BJ (cell line): Measurements from ENCODE around the gene SLC22A16. TPM values are rescaled to one million over a fixed set of nuclear protein-coding genes. Genes with fewer than 3 reads are reported as not detected.

Experiments used
- CTCF ChIA-PET: fragments of 350-600 bp; formaldehyde crosslinking; extraction: SDS; loops from one replicate; lab custom pipeline; 2021; ENCODE audit warnings: antibody characterized with exemption, inconsistent platforms; lab: Yijun Ruan, JAX
- POLR2A ChIA-PET: fragments of 300-600 bp; sonication (Branson Sonifier 250); formaldehyde crosslinking; extraction: SDS; loops from one replicate; lab custom pipeline; 2021; ENCODE audit warnings: antibody characterized with exemption; lab: Charles Lee
- DNase-seq: peaks from one replicate; pipeline ENCODE4 v3.0.0-alpha.2; 2011; ENCODE audit warnings: low read depth
- H3K27me3 ChIP-seq: 2 replicates; pipeline ENCODE4 v1.6.0; 2011; ENCODE audit warnings: low read length; ENCODE audit not compliant: control insufficient read depth, insufficient read depth
- H3K36me3 ChIP-seq: 2 replicates; pipeline ENCODE4 v1.5.1; 2011; ENCODE audit warnings: low read length; ENCODE audit not compliant: control insufficient read depth, insufficient read depth
- H3K4me3 ChIP-seq: 2 replicates; pipeline ENCODE4 v1.5.1; 2011; ENCODE audit warnings: low read depth, mild to moderate bottlenecking, control low read depth, low read length
- CTCF ChIP-seq: IDR thresholded peaks from 2 replicates; pipeline ENCODE4 v1.5.1; 2011; ENCODE audit warnings: low read depth, mild to moderate bottlenecking, control low read depth, inconsistent platforms, low read length, moderate library complexity; ENCODE audit not compliant: insufficient read depth
- polyA plus RNA-seq: library from polyadenylated mRNA; depleted of rRNA; stranded (reverse); fragments of >200 nt; gene quantifications from 2 replicates; pipeline ENCODE4 v1.2.3, GENCODE V29; 2011

Gene SLC22A16
- polyA plus RNA-seq, 1 experiment = not detected

GRCh38 chr6:110448846-110449540, 27.4 kb downstream of the SLC22A16 start:
- no peaks in the 10 kb centered on the region for H3K36me3 ChIP-seq
- ChIA-PET POLR2A (no interaction called here), CTCF (no interaction called here)
- no peak overlapping the region for H3K4me3 ChIP-seq
- H3K27me3 ChIP-seq = peaks cover 7% of the 10 kb centered on the region
- DNase-seq = no peak
- no peak for TF ChIP-seq CTCF

GRCh38 chr6:110447761-110448160, 28.7 kb downstream of the SLC22A16 start:
- Histone ChIP-seq H3K27me3 (peaks cover 7% of the 10 kb centered on the region), H3K4me3 (no peak overlapping the region), H3K36me3 (no peaks in the 10 kb centered on the region)
- ChIA-PET POLR2A (no interaction called here), CTCF (no interaction called here)
- no peak for TF ChIP-seq CTCF
- no peak for DNase-seq

DNA sequence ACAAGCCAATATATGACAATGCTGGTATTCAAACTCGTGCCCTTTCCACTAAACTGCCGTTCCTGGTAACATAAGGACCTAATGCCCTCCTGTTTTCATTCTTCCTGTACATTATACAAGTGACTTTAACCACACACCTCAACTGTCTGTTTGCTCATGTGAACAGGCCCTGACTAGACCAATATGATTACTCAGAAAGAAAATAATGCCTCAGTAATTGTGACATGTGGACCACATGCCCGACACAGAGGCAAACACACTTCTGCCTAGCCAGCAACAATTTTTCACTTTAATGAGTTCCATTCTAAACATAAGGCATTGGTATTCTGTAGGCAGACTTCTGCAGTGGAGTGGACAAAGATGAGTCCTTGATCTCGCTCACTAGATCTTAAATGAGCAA, 30.0 kb downstream of the SLC22A16 start:
- Histone ChIP-seq H3K36me3 (no peaks in the 10 kb centered on the region), H3K27me3 (peaks cover 7% of the 10 kb centered on the region), H3K4me3 (no peak overlapping the region)
- no peak for TF ChIP-seq CTCF
- DNase-seq = no peak
- ChIA-PET POLR2A (no interaction called here), CTCF (no interaction called here)

DNA sequence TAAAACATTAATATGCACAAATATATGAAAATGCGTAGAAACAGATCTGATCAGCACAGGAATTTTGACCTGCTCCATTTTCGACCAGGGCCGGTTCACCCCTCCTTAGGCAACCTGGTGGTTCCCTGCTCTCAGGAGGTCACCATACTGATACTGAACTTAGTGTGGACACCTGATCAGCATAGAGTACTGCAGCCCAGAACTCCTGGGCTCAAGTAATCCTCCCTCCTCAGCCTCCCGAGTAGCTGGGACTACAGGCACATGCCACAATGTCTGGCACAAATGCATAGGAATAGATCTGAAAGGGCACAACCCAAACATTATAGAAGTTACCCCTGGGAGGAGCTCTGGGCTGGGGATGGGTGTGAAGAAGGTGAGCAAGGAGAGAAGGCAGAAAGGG, 36.4 kb downstream of the SLC22A16 start:
- CTCF ChIA-PET = no interaction called here
- POLR2A ChIA-PET = no interaction called here

DNA sequence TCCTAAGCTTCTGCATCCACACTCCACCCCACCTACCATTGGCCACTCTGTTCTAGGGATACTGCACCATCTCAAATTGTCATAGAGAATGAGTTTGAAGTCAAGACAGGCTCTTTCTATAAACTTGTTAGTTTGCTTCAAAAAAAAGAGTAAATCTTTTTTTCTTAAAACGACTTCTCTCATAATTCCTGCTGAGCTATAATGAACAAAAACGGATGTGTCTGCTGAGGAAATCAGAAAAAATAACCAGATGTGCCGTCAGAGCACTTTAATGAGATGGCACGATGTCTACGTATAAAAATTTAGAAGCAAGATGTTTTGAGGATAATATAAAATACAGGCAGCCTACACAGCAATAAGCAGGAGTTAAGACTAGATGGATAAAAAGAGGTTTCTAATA, 37.1 kb downstream of the SLC22A16 start:
- H3K4me3 ChIP-seq = no peak overlapping the region
- peaks cover 2% of the 10 kb centered on the region; the same call in 1 of the 2 replicates for H3K27me3 ChIP-seq
- H3K36me3 ChIP-seq = no peaks in the 10 kb centered on the region
- DNase-seq = no peak
- POLR2A ChIA-PET = no interaction called here
- CTCF ChIA-PET = no interaction called here
- TF ChIP-seq CTCF = no peak

More for the DNA sequence above, 36.4 kb downstream of the SLC22A16 start:
- no peaks in the 10 kb centered on the region for H3K36me3 ChIP-seq
- no peak overlapping the region for H3K4me3 ChIP-seq
- no peak for DNase-seq
- H3K27me3 ChIP-seq = peaks cover 2% of the 10 kb centered on the region; the same call in 1 of the 2 replicates
- TF ChIP-seq CTCF = no peak
